ENCODE data around the gene FOSL2. TPM values are rescaled to one million over a fixed set of nuclear protein-coding genes. Genes with fewer than 3 reads are reported as not detected.

Gene FOSL2
- total and polyA plus RNA-seq, 4 donors: 20.0 to 260 (median 109) TPM

DNA sequence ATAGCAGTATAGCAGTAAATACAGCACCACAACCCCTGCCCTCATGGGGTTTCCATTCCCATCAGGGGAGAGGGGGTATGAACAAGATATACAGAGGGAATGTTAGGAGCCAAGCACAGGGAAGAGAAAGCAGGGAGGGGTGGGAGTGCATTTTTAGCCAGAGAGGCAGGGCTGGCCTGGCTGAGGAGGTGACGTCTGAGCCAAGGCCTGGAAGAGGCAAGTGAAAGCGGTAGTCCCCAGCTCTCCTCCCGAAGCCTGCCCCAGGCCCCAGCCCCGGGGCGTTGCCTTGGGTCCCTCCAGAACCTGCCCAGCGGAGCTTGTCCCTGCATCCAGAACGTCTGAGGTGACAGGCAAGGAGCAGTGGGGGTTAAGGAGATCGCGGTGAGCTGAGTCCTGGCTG is 45.1 kb upstream of the FOSL2 start:
- WGBS, 2 donors: 62 to 63% methylated on average over 9 of the region's 9 CpGs
- H3K27ac ChIP-seq (ENCODE audit: low read depth in 1 of 2, low read length in 2 of 2): no peak overlapping the region
- H3K27me3 ChIP-seq (ENCODE audit: control insufficient read depth in 1 of 2, insufficient read depth in 2 of 2, low read length in 1 of 2): no peaks in the 10 kb centered on the region
- DNase-seq (peak; percentile 51 to 75), ATAC-seq (ENCODE audit: low FRiP score) (peak; percentile 8)
- no peaks in the 10 kb centered on the region for H3K36me3 ChIP-seq (ENCODE audit: control insufficient read depth in 1 of 2, insufficient read depth in 2 of 2, low read length in 1 of 2)
- intact Hi-C loops (cut with DNase I): no loop called here
- H3K9me3 ChIP-seq (ENCODE audit: control insufficient read depth, low read length): no peaks in the 10 kb centered on the region
- H3K4me1 ChIP-seq (ENCODE audit: control insufficient read depth in 1 of 2, insufficient read depth in 2 of 2, low read length in 2 of 2): no peaks in the 10 kb centered on the region
- H3K4me3 ChIP-seq (ENCODE audit: low read length in 2 of 2): no peak overlapping the region

DNA sequence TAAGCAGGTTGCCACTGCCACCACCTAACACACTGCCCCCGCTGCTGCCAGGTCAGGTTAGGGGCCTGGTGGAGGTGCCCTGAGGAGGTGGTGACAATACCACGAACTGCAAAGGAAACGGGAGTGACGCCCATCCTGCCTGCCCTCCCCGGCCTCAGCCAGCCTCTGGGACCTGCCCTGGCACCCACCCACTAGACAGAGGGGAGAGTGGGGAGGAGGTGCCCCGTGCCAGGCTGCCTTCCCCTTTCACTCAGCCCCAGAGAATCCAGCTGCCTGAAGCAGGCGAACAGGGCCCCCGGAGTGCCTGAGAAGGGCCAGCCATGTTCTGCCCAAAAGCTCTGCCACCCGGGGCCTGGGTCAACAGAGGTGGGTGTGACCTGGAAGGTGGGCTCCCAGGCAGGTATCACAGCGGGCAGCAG is 44.5 kb upstream of the FOSL2 start:
- intact Hi-C loops (cut with DNase I): no loop called here
- no peak overlapping the region for H3K4me3 ChIP-seq (ENCODE audit: low read length in 2 of 2)
- ATAC-seq (ENCODE audit: low FRiP score) (no peak), DNase-seq (peak; percentile 55 to 74)
- H3K9me3 ChIP-seq (ENCODE audit: control insufficient read depth, low read length): no peaks in the 10 kb centered on the region
- no peak overlapping the region for H3K27ac ChIP-seq (ENCODE audit: low read depth in 1 of 2, low read length in 2 of 2)
- H3K27me3 ChIP-seq (ENCODE audit: control insufficient read depth in 1 of 2, insufficient read depth in 2 of 2, low read length in 1 of 2): no peaks in the 10 kb centered on the region
- no peaks in the 10 kb centered on the region for H3K4me1 ChIP-seq (ENCODE audit: control insufficient read depth in 1 of 2, insufficient read depth in 2 of 2, low read length in 2 of 2)
- no peaks in the 10 kb centered on the region for H3K36me3 ChIP-seq (ENCODE audit: control insufficient read depth in 1 of 2, insufficient read depth in 2 of 2, low read length in 1 of 2)
- 78 to 85% methylated on average over 9 to 10 of the region's 10 CpGs for WGBS, 2 donors

DNA sequence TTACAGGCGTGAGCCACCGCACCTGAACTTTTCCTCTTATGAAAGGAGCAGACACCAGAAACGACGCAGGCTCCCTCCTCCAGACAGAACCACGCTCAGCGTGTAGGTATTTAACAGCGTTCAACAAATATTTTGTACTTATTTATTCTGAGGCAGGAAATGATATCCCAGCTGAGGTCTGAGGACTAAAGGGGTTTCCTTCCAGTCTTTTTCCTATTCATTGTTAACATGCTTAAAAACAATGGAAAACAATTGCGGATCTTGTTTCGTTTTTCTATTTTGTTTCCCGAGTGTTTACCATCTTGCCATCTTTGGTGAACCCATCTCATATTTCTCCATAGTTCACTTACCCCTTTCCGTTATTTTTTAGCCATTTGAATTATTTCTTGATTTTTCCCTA is 43.7 kb upstream of the FOSL2 start:
- no peak overlapping the region for H3K4me3 ChIP-seq (ENCODE audit: low read length in 2 of 2)
- DNase-seq: no peak
- intact Hi-C loops (cut with DNase I): no loop called here
- 97 to 98% methylated on average over 11 of the region's 11 CpGs for WGBS, 2 donors
- no peaks in the 10 kb centered on the region for H3K4me1 ChIP-seq (ENCODE audit: control insufficient read depth in 1 of 2, insufficient read depth in 2 of 2, low read length in 2 of 2)
- no peak for ATAC-seq (ENCODE audit: low FRiP score)
- H3K36me3 ChIP-seq (ENCODE audit: control insufficient read depth in 1 of 2, insufficient read depth in 2 of 2, low read length in 1 of 2): no peaks in the 10 kb centered on the region
- H3K27ac ChIP-seq (ENCODE audit: low read depth in 1 of 2, low read length in 2 of 2): no peak overlapping the region
- H3K27me3 ChIP-seq (ENCODE audit: control insufficient read depth in 1 of 2, insufficient read depth in 2 of 2, low read length in 1 of 2): no peaks in the 10 kb centered on the region
- H3K9me3 ChIP-seq (ENCODE audit: control insufficient read depth, low read length): no peaks in the 10 kb centered on the region

DNA sequence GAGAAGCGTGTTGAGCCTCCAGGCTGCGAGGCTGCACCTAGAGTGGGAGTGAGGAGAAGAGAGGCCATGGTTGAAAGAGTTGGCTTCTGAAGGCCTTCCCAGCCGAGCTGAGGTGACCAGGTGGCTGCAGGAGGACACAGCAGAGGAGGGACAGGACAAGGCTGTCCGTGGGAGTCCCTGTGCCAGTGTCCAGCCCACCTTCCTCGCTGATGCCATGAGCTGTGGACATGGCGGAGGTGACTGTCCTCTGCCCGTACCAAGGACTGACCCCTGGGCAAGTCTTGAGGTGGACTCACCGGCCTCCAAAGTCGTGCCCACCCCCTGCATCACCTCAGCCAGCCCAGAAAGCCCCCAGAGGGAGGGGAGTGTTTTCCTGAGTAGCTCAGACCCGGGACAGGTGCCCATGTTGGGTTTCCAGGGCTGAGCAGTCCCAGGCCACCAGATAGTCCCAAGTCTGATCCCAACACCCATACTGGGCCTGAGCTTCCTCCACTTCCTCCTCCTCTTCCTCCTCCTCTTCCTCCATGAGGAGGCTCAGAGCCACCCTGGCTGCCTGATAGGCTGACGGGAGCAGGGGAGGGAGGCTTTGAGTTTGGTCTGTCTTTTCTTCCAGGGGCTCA is 43.0 kb upstream of the FOSL2 start:
- 84 to 90% methylated on average over 11 of the region's 11 CpGs for WGBS, 2 donors
- intact Hi-C loops (cut with DNase I): no loop called here
- Histone ChIP-seq H3K36me3 (ENCODE audit: control insufficient read depth in 1 of 2, insufficient read depth in 2 of 2, low read length in 1 of 2) (no peaks in the 10 kb centered on the region), H3K27me3 (ENCODE audit: control insufficient read depth in 1 of 2, insufficient read depth in 2 of 2, low read length in 1 of 2) (no peaks in the 10 kb centered on the region), H3K27ac (ENCODE audit: low read depth in 1 of 2, low read length in 2 of 2) (no peak overlapping the region), H3K4me1 (ENCODE audit: control insufficient read depth in 1 of 2, insufficient read depth in 2 of 2, low read length in 2 of 2) (no peaks in the 10 kb centered on the region), H3K9me3 (ENCODE audit: control insufficient read depth, low read length) (no peaks in the 10 kb centered on the region), H3K4me3 (ENCODE audit: low read length in 2 of 2) (no peak overlapping the region)
- no peak for ATAC-seq (ENCODE audit: low FRiP score)
- peak; percentile 37 to 55 for DNase-seq

DNA sequence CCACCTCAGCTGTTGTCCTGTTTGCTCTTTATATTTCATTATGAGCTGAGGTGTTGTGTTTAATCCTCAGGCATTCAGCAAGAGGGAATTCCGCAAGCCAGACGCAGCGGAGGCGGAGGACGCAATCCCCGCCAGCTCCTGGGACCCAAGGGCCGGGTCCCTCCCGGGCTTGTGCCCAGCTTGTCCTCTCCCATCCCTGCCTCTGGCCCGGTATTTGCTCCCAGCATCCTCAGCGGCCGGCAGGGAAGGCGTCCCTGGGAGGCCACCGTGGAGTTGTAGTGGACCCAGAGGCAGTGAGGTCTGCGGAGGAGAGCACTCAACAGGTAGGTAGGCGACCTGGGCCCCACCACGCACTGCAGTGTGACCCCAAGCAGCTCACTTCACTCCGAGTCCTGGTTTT is 42.5 kb upstream of the FOSL2 start:
- Histone ChIP-seq H3K4me1 (ENCODE audit: control insufficient read depth in 1 of 2, insufficient read depth in 2 of 2, low read length in 2 of 2) (no peaks in the 10 kb centered on the region), H3K4me3 (ENCODE audit: low read length in 2 of 2) (no peak overlapping the region), H3K27me3 (ENCODE audit: control insufficient read depth in 1 of 2, insufficient read depth in 2 of 2, low read length in 1 of 2) (no peaks in the 10 kb centered on the region), H3K27ac (ENCODE audit: low read depth in 1 of 2, low read length in 2 of 2) (no peak overlapping the region), H3K9me3 (ENCODE audit: control insufficient read depth, low read length) (no peaks in the 10 kb centered on the region), H3K36me3 (ENCODE audit: control insufficient read depth in 1 of 2, insufficient read depth in 2 of 2, low read length in 1 of 2) (no peaks in the 10 kb centered on the region)
- DNase-seq (peak; percentile 34 to 72), ATAC-seq (ENCODE audit: low FRiP score) (no peak)
- 94 to 96% methylated on average over 17 of the region's 17 CpGs for WGBS, 2 donors
- intact Hi-C loops (cut with DNase I): no loop called here

DNA sequence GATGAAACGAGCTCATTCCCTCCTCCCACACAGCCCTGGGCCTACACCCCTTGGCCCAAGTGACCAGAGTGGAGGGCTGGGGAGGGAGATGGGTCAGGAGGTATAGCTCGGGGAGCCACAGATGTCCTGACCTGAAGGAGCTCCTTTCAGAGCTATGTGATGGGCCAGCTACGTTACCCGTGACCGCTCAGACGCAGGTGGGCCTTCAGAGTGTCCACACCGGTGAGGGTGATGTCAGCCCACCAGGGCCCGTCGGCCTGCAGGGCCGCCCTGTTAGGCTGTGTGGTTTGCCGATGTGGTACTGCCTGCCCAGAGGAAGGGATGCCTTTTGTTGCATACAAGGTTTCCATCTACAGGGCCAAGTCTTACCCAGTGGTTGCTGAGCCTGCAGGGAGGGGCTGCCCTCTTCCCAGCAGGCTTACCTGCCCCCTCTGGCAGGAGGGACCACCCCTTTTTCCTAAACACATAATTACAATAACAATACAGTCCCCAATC is 41.8 kb upstream of the FOSL2 start:
- Histone ChIP-seq H3K27me3 (ENCODE audit: control insufficient read depth in 1 of 2, insufficient read depth in 2 of 2, low read length in 1 of 2) (no peaks in the 10 kb centered on the region), H3K4me3 (ENCODE audit: low read length in 2 of 2) (no peak overlapping the region), H3K27ac (ENCODE audit: low read depth in 1 of 2, low read length in 2 of 2) (no peak overlapping the region), H3K9me3 (ENCODE audit: control insufficient read depth, low read length) (no peaks in the 10 kb centered on the region), H3K4me1 (ENCODE audit: control insufficient read depth in 1 of 2, insufficient read depth in 2 of 2, low read length in 2 of 2) (no peaks in the 10 kb centered on the region), H3K36me3 (ENCODE audit: control insufficient read depth in 1 of 2, insufficient read depth in 2 of 2, low read length in 1 of 2) (no peaks in the 10 kb centered on the region)
- intact Hi-C loops (cut with DNase I): no loop called here
- ATAC-seq (ENCODE audit: low FRiP score) (no peak), DNase-seq (peak; percentile 32 to 69)
- 92 to 94% methylated on average over 10 to 11 of the region's 11 CpGs for WGBS, 2 donors

DNA sequence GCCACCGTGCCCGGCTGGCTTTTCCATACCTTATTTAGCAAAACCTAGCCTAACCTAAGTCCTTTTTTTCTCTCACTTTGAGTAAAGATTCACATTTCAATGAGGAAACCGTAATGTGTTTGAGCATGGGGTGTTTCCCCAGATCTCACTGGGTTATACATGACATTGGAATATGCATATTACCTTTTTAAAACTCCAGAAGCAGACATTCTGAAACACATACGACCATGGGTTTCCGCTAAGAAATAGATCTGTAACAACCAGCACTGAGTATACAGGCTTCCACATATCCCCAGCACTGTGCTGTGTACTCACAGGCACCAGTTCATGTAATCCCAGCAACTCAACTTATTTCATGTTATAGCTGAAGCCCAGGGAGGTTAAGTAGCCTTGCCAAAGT is 41.0 kb upstream of the FOSL2 start:
- DNase-seq: no peak
- 91 to 93% methylated on average over 5 of the region's 5 CpGs for WGBS, 2 donors

DNA sequence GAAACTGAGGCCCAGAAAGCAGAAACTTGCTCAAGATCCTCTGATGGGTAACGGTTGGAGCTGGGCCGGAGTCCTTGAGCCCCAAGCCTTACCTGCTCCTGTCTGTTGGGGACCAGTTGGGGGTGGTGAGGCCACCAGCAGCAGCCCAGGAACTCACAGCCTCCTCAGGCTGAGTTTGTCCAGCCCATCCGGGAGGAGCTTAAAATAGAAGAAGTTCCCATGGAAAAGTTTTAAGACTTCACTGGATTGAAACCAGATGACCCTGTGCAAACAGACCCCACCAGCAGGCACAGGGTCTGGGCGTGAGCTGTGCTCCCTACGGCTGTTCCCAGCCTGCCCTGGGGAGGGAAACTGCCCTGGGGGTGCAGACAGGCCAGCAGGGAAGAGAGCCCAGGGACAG is 40.6 kb upstream of the FOSL2 start:
- no peaks in the 10 kb centered on the region for H3K36me3 ChIP-seq (ENCODE audit: control insufficient read depth in 1 of 2, insufficient read depth in 2 of 2, low read length in 1 of 2)
- ATAC-seq (ENCODE audit: low FRiP score) (no peak), DNase-seq (peak; percentile 25 to 52)
- no peaks in the 10 kb centered on the region for H3K4me1 ChIP-seq (ENCODE audit: control insufficient read depth in 1 of 2, insufficient read depth in 2 of 2, low read length in 2 of 2)
- H3K27me3 ChIP-seq (ENCODE audit: control insufficient read depth in 1 of 2, insufficient read depth in 2 of 2, low read length in 1 of 2): no peaks in the 10 kb centered on the region
- no peak overlapping the region for H3K27ac ChIP-seq (ENCODE audit: low read depth in 1 of 2, low read length in 2 of 2)
- H3K9me3 ChIP-seq (ENCODE audit: control insufficient read depth, low read length): no peaks in the 10 kb centered on the region
- intact Hi-C loops (cut with DNase I): no loop called here
- H3K4me3 ChIP-seq (ENCODE audit: low read length in 2 of 2): no peak overlapping the region
- 72 to 73% methylated on average over 5 of the region's 5 CpGs for WGBS, 2 donors

More for the DNA sequence above, 41.0 kb upstream of the FOSL2 start:
- Histone ChIP-seq H3K27ac (ENCODE audit: low read depth in 1 of 2, low read length in 2 of 2) (no peak overlapping the region), H3K4me3 (ENCODE audit: low read length in 2 of 2) (no peak overlapping the region), H3K4me1 (ENCODE audit: control insufficient read depth in 1 of 2, insufficient read depth in 2 of 2, low read length in 2 of 2) (no peaks in the 10 kb centered on the region), H3K27me3 (ENCODE audit: control insufficient read depth in 1 of 2, insufficient read depth in 2 of 2, low read length in 1 of 2) (no peaks in the 10 kb centered on the region), H3K36me3 (ENCODE audit: control insufficient read depth in 1 of 2, insufficient read depth in 2 of 2, low read length in 1 of 2) (no peaks in the 10 kb centered on the region), H3K9me3 (ENCODE audit: control insufficient read depth, low read length) (no peaks in the 10 kb centered on the region)
- intact Hi-C loops (cut with DNase I): no loop called here
- no peak for ATAC-seq (ENCODE audit: low FRiP score)

DNA sequence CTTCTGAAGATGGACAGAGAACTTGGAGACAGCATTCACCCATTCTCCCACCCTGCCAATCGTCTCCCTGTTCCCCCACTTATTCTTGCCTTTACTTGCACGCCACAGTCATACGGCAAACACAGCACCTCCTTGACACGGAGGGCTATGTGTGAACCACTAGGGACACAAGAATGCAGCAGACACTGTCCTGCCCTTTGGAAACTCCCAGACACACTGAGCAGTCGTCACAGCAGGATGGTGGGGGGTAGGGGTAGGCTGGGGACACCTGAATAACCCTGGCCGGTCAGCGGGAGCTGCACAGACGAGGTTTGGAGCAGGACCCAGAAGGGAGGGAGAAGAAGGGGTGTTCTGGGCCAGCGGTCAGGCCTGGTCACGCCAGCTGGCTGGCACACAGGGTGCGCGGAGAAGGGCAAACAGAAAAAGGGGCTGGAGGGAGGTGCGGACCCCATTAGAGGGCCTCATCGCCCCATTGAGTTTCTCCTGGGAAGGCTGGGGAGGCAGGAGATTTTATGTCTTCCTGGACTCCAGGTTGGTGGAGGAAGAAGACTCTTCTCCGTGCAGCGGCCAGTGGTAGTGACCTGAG is 40.0 kb upstream of the FOSL2 start:
- Histone ChIP-seq H3K36me3 (ENCODE audit: control insufficient read depth in 1 of 2, insufficient read depth in 2 of 2, low read length in 1 of 2) (no peaks in the 10 kb centered on the region), H3K4me1 (ENCODE audit: control insufficient read depth in 1 of 2, insufficient read depth in 2 of 2, low read length in 2 of 2) (no peaks in the 10 kb centered on the region), H3K27ac (ENCODE audit: low read depth in 1 of 2, low read length in 2 of 2) (no peak overlapping the region), H3K9me3 (ENCODE audit: control insufficient read depth, low read length) (no peaks in the 10 kb centered on the region), H3K27me3 (ENCODE audit: control insufficient read depth in 1 of 2, insufficient read depth in 2 of 2, low read length in 1 of 2) (no peaks in the 10 kb centered on the region), H3K4me3 (ENCODE audit: low read length in 2 of 2) (no peak overlapping the region)
- intact Hi-C loops (cut with DNase I): no loop called here
- DNase-seq: peak; percentile 26 to 60
- no peak for ATAC-seq (ENCODE audit: low FRiP score)
- 86 to 91% methylated on average over 16 of the region's 16 CpGs for WGBS, 2 donors

Data from aorta (tissue), 5 donors.